Stimulated activated CD8-positive, alpha-beta memory T cell treated with anti-CD3 and anti-CD28 coated beads, Interleukin-4, amount 100 ng/mL, for 4 hours (primary cell): ENCODE data around the gene RAD18.

Source experiments
- DNase-seq, 2 donors: peaks; one replicate each; pipeline ENCODE4 v3.0.0-alpha.2; 2020; ENCODE audit warnings: low read depth in 2 of 2, low spot score in 1 of 2

Gene RAD18

GRCh38 chr3:8966150-8966819 is 3.0 kb upstream of the RAD18 start:
- DNase-seq: no peak

DNA sequence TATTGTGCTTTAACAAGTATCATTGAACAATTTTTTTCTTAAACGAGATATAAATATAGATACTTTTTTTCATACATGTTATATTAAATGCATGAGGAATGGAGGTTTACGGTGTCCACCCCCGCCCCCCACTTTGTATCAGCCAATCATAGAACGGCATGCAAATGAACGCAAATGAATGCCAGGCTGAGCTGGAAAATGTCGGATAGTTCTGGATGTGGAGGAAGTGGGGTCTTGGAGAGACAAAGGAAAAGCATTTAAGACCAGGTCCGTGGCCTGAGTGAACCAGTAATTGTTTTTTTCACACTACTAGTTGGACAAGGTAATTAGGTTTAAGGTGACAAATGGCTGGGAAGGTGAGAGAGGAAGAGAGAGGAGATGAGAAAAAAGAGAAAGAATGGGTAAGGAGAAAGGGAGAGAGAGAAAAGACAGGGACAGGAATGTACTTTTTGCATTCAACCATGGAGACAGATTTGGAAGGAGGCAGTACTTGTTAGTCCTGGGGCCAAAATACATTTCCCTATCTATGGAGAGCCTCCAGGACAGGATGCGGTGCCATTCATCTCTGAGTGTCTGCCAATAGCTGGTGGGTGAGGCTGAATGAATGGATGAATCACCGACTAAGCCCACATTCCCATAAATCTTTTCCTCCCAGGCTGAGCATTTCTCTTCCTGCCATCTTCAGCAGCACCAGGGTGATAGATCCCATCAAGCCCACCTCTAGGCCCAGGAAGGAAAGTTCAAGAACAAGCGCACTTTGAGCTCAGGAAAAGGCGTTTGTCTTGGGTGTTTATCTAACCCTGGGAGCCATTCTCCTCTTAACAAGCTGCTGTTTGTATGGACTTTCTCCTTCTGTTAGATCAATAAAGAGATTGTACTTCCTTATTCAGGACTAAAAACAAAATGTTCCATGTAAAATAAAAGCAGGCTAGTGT is 1.4 kb upstream of the RAD18 start:
- DNase-seq: no peak

GRCh38 chr3:8962226-8962861 is 928 bp downstream of the RAD18 start:
- DNase-seq: no peak

DNA sequence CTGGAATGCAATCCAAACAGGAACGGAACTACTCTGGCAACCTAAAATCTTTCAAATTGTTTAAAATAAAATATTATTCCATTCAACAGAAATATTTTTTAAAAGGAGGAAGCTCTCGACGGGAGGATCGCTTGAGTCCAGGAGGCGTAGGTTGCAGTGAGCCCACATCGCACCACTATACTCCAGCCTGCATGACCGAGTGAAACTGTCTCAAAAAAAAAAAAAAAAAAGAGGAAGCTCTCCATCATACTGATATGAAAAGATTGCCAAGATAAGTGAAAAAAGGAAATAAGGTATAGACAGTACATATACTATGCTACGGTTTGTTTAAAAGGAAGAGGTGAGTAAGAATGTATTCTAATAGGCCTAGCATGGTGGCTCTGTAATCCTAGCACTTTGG is 3.6 kb downstream of the RAD18 start:
- DNase-seq: no peak

DNA sequence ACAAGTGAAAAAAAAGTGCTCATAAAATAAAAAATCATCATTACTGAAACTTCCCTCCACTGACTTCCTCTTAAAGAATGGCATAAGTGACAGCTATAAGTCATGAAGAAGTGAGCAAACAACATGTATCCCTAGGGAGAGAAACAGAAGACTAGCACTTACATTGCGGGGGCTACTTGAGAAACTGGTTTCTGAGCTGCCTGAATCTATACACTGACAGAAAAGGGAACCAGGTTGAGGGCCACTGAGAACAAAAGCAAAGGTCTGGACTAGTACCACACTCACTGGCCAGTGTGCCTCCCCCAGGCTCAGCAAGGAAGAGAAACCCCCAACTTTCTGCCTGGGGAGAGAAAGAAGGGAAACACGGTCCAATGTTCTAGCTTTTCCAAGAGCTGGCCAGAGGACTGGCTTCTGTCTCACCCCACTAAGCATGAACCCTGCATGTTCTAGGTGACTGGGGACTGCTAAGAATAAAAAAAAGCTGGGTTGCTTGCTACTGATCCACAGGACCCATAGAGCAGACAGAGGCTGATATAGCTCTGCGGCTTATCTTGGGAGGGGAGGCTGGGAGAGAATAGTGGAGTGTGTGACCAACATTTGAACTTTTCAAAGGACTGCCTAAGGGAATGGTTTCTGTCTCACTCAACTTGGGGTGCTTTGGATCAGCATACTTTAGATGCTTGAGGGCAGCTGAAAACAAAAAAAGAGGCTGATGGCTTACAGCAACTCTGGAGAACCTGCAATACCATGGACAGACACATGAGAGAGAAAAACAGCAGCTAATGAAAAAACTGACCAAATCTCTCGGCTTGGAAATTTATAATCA is 8.1 kb downstream of the RAD18 start:
- DNase-seq: no peak

GRCh38 chr3:8953313-8953712 is 10.0 kb downstream of the RAD18 start:
- no peak for DNase-seq

DNA sequence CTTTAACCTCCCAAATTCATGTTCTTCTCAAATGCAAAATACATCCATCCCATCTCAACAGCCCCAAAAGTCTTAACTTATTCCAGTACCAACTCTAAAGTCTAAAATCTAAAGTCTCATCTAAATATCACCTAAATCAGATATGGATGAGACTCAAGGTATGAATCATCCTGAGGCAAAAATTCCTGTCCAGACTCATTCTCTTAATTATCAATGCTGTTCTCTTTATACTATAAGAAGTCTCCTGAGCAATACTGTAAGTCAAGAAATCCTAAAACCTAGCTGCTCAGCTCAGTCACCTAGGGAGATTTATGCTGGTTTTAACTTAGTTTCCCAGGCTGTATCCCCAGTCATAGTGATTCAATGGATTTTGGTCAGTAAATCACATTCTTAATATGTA is 11.1 kb downstream of the RAD18 start:
- DNase-seq: no peak

DNA sequence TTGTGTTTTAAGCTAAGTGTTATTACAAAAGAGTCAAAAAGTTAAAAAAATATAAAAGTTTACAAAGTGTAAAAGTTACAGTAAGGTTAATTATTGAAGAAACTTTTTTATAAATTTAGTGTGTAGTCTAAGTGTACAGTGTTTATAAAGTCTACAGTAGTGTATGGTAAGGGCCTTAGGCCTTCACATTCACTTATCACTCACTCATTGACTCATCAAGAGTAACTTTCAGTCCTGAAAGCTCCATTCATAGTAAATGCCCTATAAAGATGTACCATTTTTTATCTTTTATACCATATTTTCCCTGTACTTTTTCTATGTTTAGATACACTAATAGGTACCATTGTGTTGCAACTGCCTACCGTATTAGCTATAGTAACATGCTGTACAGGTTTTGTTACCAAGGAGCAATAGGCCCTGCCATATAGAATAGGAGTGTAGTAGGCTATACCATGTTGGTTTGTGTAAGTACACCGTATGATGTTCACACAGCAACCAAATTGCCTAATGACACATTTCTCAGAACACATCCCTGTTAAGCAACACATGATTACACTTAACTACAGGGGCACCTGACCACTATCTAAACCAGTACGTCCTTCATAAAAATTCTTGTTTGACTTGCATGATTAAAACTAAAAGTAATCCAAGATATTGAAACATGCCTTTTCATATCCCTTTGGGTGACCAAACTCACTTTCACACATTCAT is 17.2 kb downstream of the RAD18 start:
- no peak for DNase-seq

DNA sequence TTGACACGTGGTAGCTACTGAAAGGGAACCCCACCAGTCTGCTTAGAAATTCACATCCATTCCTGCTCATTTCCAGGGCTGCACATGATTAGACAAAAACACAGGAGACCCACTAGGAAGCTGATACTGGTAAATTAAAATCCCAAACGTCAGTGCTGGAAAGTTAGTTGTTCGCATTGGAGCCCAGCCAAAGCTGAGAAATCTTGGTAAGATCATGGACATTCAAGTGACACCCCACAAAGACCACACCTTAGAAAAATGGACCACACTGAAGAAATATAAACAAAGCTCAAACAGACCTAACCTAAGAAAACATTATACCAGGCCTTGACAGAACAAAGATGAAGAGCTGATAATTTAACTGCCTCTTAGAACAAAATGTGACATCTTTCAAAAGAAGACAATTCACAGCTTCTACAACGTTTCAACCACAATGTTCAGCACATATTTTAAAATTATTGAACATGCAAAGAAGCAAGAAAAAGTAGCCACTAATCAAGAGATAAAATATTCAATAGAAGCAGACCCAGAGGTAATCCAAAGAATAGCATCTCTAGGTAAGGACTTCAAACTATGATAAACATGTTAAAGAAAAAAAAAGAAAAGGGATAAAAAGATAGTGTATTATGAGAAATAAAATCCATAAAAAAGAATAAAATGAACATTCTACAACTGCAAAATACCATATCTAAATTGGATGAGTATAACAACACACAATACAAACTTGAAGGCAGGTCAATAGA is 20.4 kb downstream of the RAD18 start:
- DNase-seq: no peak

GRCh38 chr3:8942115-8942514 is 21.2 kb downstream of the RAD18 start:
- no peak for DNase-seq

- DNase-seq: no peak
Observed at GRCh38 chr3:8938021-8938420, 25.3 kb downstream of the RAD18 start.

GRCh38 chr3:8937064-8938020 is 25.9 kb downstream of the RAD18 start:
- DNase-seq: no peak

DNA sequence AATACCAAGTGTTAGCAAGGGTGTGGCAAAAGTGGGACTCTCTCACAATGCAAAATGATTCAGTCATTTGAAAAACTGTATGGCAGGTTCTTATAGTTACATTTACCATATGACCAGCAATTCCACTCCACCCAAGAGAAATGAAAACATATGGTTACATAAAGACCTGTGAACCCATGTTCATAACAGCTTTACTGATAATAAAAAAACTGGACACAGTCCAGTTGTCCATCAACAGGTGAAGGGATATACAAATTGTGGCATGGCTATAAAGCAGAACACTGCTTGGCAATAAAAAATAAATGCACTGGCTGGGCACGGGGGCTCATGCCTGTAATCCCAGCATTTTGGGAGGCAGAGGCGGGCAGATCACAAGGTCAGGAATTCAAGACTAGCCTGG is 30.8 kb downstream of the RAD18 start:
- no peak for DNase-seq

- no peak for DNase-seq
Observed at GRCh38 chr3:8931342-8931741, 31.9 kb downstream of the RAD18 start.

DNA sequence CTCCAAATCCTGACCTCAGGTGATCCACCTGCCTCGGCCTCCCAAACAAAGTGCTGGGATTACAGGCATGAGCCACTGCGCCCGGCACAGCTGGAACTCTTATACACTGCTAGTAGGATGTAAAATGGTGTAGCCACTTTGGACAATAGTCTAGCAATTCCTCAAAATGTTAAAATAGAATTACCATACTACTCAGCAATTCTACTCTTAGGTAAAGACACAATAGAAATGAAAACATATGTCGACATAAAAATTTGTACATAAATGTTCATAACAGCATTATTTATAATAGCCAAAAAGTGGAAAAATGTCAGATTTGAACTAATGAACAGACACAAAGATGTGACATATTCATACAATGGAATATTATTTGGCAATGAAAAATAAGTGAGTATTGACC is 33.4 kb downstream of the RAD18 start:
- no peak for DNase-seq

DNA sequence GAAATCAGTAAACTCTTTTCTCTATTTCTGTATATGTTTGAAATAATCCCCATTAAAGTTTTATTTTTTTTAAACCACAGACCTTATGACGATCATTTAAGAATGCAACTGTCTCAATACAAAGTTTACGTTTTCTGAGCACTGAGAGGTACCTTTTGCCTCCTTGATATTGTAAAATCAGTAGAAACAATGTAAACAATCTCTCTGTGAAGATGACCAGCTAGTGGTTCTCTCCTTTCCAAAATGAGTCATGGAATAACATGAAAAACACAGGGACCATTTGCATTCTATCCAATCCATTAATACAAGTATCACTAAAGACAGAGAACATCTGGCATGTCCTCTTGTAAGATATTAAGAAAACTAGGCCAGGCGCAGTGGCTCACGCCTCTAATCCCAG is 48.8 kb downstream of the RAD18 start:
- DNase-seq: no peak

DNA sequence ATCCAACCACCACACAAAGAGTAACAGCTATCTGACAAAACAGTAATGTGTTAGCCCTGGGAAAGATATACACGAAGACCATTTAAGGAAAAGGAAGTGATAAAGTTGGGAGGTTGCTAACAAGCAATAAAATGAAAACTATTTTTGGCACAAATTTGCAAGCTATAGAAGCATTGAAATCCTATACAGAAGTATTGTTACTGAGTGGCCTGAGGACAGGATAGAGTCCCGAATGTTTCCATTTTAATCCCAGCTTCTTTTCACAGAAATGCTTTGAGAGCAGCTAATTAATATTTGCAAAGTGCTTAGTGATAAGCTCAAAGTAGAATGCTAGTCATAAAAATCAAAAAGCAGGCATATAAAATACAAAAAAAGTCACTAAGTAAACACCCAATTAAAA is 51.5 kb downstream of the RAD18 start:
- no peak for DNase-seq

- no peak for DNase-seq
Observed at GRCh38 chr3:8909160-8909559, 54.1 kb downstream of the RAD18 start.

DNA sequence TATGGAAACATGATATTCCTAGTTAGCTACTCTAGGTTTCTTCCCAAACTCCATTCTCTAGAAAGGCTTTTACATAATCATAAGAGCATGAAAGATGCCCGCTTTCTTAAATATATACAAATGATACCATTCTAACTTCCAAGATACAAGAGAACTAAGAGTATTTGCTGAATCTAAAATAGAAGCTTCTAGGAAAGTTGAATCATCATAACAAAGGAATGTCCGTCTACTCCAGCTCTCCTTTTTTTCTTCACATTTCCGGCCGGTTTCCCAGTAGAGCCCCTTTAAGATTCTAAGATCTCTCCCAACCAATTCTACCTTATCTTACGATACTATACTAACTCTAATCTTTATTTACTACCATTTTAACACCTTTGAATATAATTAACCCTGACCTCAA is 60.1 kb downstream of the RAD18 start:
- DNase-seq: no peak
